Upper lobe of left lung (tissue), 4 donors: ENCODE data around the gene PTCH2.

Experiments
- CTCF ChIP-seq, 6 experiments: fragments of 450-650 bp in 4 of 6; fragments of 200-600 bp in 2 of 6; sonication (generic) in 2 of 6; IDR thresholded peaks; one replicate each; pipeline ENCODE4 v1.5.1; 2016 to 2019; ENCODE audit warnings: antibody characterized with exemption in 6 of 6
- EP300 ChIP-seq, 4 donors: sonication (generic); formaldehyde crosslinking; IDR thresholded peaks; one replicate each; pipeline ENCODE4 v1.5.1; 2017; ENCODE audit warnings: antibody characterized with exemption in 4 of 4, control low read depth in 2 of 4
- POLR2A ChIP-seq, 4 donors: fragments of 450-650 bp; IDR thresholded peaks; one replicate each; pipeline ENCODE4 v1.5.1; 2016 to 2017; ENCODE audit warnings: antibody characterized with exemption in 4 of 4, mild to moderate bottlenecking in 2 of 4
- POLR2AphosphoS5 ChIP-seq, 2 donors: sonication (generic); formaldehyde crosslinking; IDR thresholded peaks; one replicate each; pipeline ENCODE4 v1.5.1; 2017; ENCODE audit warnings: antibody characterized with exemption in 2 of 2

- no peak for TF ChIP-seq CTCF (IDR thresholded peaks at IDR 0.05)
- TF ChIP-seq POLR2AphosphoS5 (IDR thresholded peaks at IDR 0.05) = no peak
- TF ChIP-seq POLR2A (IDR thresholded peaks at IDR 0.05) = no peak
- TF ChIP-seq EP300 (IDR thresholded peaks at IDR 0.05) = no peak
Measured at GRCh38 chr1:44803062-44803311, 40.1 kb downstream of the PTCH2 start.
